ENCODE measurements around the gene CNGB1.
"Not testable (repeated sequence)": the region's sequence is repeated elsewhere in the genome, so short reads cannot be mapped to it uniquely, and the experiment has no call there.

The CNGB1 gene

GRCh38 chr16:57883480-57883879 is 87.4 kb downstream of the CNGB1 start:
- no peak for DNase-seq

- no peak for DNase-seq
Observed at GRCh38 chr16:57882792-57883191, 88.1 kb downstream of the CNGB1 start.

GRCh38 chr16:57882206-57882605 is 88.7 kb downstream of the CNGB1 start:
- DNase-seq, result no peak

GRCh38 chr16:57878586-57878985 is 92.3 kb downstream of the CNGB1 start:
- DNase-seq, result no peak

- no peak for DNase-seq
Observed at GRCh38 chr16:57876210-57876609, 94.7 kb downstream of the CNGB1 start.

- DNase-seq, result no peak
Observed at GRCh38 chr16:57875347-57875746, 95.6 kb downstream of the CNGB1 start.

- DNase-seq, result no peak
Observed at GRCh38 chr16:57873218-57873617, 97.7 kb downstream of the CNGB1 start.

- not testable (repeated sequence) for DNase-seq
Observed at GRCh38 chr16:57872764-57873163, 98.2 kb downstream of the CNGB1 start.

GRCh38 chr16:57871456-57871855 is 99.5 kb downstream of the CNGB1 start:
- DNase-seq, result no peak

GRCh38 chr16:57870753-57871454 is 100.0 kb downstream of the CNGB1 start:
- DNase-seq, result no peak

GRCh38 chr16:57868913-57869520 is 101.9 kb downstream of the CNGB1 start:
- no peak for DNase-seq

- DNase-seq, result no peak
Observed at GRCh38 chr16:57867000-57867561, 103.8 kb downstream of the CNGB1 start.

- no peak for DNase-seq
Observed at GRCh38 chr16:57866529-57866918, 104.4 kb downstream of the CNGB1 start.

GRCh38 chr16:57865746-57866528 is 105.0 kb downstream of the CNGB1 start:
- no peak for DNase-seq

GRCh38 chr16:57863434-57864160 is 107.3 kb downstream of the CNGB1 start:
- peak; percentile 18 for DNase-seq

- no peak for DNase-seq
Observed at GRCh38 chr16:57862698-57863433, 108.1 kb downstream of the CNGB1 start.

GRCh38 chr16:57859331-57859730 is 111.6 kb downstream of the CNGB1 start:
- no peak for DNase-seq

- DNase-seq, result no peak
Observed at GRCh38 chr16:57858635-57859034, 112.3 kb downstream of the CNGB1 start.

GRCh38 chr16:57857991-57858390 is 112.9 kb downstream of the CNGB1 start:
- DNase-seq, result not testable (repeated sequence)

GRCh38 chr16:57855188-57855587 is 115.7 kb downstream of the CNGB1 start:
- DNase-seq, result no peak

GRCh38 chr16:57852189-57852588 is 118.7 kb downstream of the CNGB1 start:
- DNase-seq, result no peak

GRCh38 chr16:57848181-57848580 is 122.7 kb downstream of the CNGB1 start:
- no peak for DNase-seq
